Stimulated activated CD8-positive, alpha-beta memory T cell treated with anti-CD3 and anti-CD28 coated beads, Interleukin-12 subunit alpha, Interleukin-12 subunit beta, amount 100 ng/mL, for 24 hours (primary cell): ENCODE results near the gene SLC39A13.

Experiments
- DNase-seq: peaks from one replicate; pipeline ENCODE4 v3.0.0-alpha.2; 2020; ENCODE audit errors: extremely low read depth

SLC39A13 gene

DNA sequence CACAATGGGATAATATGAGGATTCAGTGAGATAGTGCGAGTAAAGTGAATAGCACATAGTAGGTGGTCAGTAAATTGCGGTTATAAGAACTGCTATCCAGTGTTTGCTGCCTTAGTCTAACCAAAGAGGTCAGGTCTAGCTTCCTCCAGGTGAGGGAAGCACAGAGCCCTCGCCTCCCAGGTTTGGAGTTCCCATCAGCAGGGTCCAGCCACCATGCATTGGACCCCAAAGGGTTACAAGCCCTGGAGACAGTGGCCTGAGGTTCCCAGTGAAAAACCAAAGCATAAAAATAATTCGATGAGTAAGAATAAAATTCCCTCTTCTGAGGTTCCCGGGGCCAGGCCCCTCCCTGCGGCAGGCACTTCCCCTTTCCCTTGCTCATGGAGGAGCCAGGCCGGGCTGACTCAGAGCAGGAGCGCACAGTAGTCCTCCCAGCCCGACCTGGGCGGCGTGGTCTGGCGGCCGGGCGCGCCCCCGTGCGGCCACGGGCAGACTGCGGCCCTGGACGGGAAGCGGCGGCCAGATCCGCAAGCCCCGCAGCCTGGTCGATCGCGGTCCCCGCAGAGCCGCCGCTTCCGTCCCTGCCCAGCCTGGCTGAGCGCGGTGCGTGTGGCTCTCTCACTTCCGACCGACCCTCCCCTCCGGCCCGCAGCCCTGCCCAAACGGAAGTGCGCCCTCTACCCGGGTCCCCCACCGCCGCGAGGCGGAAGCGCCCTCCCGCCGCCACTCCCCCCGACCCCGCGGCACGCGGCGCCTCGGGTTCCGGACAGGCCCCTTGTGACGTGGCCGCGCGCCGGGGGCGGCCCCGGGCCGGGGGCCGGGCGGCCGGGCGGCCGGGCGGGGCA lies at the start of gene SLC39A13:
SLC39A13 (plus strand) TSS at position 845 of the 845 bp plus-strand sequence. CDS start 1,505 bp downstream, outside the sequence.
- peak; percentile 80 for DNase-seq

GRCh38 chr11:47358731-47359051 lies 49.7 kb upstream of the SLC39A13 start:
- DNase-seq, result no peak

- DNase-seq, result no peak
These were observed 49.2 kb upstream of the SLC39A13 start for GRCh38 chr11:47359162-47359561.

GRCh38 chr11:47359586-47359985 lies 48.8 kb upstream of the SLC39A13 start:
- DNase-seq, result no peak

DNA sequence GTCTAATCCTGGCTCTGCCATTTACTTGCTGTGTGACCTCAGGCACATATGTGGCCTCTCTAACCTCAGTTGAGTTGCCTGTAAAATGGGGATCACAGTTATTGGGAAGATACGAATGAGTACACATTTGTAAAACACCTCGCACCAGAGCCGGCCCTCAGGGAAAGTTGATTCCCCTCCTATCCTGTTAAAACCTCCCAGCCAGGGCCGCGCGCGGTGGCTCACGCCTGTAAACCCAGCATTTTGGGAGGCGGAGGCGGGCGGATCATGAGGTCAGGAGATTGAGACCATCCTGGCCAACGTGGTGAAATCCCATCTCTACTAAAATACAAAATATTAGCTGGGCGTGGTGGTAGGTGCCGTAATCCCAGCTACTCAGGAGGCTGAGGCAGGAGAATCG lies 48.0 kb upstream of the SLC39A13 start:
- no peak for DNase-seq

- DNase-seq, result no peak
These were observed 47.0 kb upstream of the SLC39A13 start for GRCh38 chr11:47361419-47361818.

DNA sequence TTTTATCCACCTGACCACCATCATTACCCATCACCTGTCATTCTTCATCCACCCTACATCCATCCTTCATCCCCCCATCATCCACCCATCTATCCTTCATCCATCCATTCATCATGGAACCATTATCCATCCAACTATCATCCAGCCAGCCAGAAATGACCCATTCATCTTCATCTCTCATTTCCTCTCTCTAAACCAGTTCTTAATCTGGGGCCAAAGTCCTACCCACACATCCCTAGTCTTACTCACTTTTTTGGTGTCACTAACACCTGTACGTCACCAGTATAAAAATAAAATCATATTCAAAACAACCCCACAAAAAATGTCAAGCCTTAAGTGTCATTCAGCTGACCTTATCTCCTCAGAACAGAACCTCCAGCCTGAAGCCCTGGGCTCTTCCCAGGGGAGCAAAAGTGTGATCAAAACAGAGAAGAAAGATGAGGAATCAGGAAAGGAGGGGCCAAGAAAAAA lies 42.3 kb upstream of the SLC39A13 start:
- DNase-seq, result no peak

DNA sequence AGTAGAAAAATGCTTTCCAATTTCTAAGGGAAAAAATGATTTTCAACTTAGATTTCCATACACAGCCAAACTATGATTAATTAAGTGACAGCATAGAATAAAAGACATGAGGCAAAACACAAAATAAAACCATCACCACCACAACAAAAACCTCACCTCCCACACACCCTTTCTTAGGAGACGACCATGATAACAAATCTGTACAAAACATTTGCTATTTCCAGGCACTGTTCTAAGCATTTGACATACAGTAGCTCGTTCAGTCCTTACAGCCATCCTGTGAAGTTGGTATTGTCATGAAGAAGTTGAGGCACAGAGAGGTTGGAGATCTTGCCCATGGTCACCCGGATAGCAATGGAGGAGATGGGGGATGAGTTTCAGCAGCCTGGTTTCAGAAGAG lies 38.7 kb upstream of the SLC39A13 start:
- no peak for DNase-seq

GRCh38 chr11:47372422-47372821 lies 36.0 kb upstream of the SLC39A13 start:
- DNase-seq, result no peak

- DNase-seq, result peak; percentile 69
These were observed 34.3 kb upstream of the SLC39A13 start for GRCh38 chr11:47373876-47374719.

- no peak for DNase-seq
These were observed 33.7 kb upstream of the SLC39A13 start for GRCh38 chr11:47374720-47375019.

DNA sequence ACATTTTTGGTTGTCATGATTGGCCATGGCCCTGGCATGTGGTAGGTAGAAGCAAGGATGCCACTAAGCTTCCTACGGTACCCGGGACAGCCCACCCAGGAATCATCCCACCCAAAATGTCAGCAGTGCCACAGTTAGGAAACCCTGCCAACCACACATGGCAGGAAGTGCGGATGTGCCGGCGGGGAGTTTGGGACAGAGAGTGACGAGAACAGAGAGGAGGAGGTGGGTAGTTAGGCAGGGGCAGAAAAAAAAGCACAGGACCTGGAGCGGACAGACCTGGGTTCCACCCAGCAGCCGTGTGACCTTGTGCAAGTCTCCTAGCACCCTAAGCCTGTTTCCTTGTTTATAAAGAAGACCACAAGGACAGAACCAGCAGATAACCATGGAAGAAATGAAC lies 33.4 kb upstream of the SLC39A13 start:
- DNase-seq, result no peak

DNA sequence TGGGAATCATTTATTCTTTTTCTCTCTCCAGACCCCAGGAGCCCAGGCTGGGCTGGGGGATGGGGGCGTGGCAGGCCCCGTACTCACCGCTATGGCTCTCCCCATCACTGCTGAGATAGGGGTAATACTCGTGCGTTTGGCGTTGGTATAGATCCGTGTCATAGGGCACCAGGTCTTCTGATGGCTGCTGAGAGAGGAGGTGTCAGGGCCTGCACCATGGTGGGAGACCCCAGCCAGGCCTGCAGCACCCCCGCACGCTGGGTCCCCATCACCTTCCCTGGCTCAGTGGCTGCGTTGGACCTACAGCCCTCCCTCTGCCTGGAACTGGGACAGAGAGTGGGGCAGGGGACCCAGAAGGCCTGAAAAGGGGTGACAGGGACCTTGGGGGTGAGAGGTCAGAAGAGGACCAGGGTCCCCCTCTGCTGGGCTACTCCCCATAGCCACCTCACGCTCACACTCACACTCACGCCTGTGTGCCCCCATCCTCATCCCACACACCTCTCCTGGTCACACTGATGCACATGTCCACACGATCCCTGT lies 32.8 kb upstream of the SLC39A13 start:
- no peak for DNase-seq

- DNase-seq, result no peak
These were observed 32.3 kb upstream of the SLC39A13 start for GRCh38 chr11:47376107-47376524.

- DNase-seq, result no peak
These were observed 31.6 kb upstream of the SLC39A13 start for GRCh38 chr11:47376525-47377371.

DNA sequence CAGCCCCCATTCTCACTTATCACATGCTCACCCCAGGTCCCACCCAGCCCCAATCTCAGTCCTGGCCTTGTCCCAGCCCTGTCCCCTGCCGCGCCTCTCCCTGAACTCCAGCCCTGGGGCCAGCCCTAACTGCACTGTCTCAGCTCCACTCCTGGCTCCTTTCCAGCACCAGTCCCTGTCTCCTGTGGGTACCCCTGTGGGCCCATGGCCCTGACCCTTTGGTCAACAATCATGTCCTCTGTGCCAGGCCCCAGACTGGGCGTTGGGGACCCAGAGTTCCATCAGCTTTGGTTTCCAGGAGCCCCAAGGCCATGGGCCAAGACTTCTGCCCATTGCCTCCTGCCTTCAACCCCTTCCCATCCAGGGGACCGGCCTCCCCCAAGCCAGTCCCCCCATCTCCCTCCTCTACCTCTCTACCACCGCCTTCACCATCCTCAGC lies 30.8 kb upstream of the SLC39A13 start:
- no peak for DNase-seq

- DNase-seq, result no peak
These were observed 30.2 kb upstream of the SLC39A13 start, which contains the start of gene SPI1 for GRCh38 chr11:47378010-47378835. Gene SPI1 (minus strand): TSS chr11:47378547. CDS start chr11:47378353, 194 bp downstream.

DNA sequence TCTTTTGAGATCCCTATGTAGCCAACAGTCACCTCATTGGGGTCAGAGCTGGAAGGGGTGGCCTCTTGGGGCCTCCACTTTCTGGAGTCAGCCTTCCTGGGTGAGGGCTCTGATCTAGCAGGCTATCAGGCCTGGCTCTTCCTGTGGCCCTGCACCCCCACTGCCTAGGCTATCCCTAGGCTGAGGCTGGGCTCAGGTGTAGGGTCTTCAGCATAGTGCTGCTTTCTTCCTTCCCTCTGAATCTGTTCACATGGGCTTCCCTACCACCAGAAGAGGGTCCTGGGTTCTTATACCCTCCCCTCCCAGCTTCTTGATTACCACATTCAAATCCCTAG lies 29.6 kb upstream of the SLC39A13 start:
- DNase-seq, result no peak

- no peak for DNase-seq
These were observed 29.1 kb upstream of the SLC39A13 start for GRCh38 chr11:47379317-47379716.

DNA sequence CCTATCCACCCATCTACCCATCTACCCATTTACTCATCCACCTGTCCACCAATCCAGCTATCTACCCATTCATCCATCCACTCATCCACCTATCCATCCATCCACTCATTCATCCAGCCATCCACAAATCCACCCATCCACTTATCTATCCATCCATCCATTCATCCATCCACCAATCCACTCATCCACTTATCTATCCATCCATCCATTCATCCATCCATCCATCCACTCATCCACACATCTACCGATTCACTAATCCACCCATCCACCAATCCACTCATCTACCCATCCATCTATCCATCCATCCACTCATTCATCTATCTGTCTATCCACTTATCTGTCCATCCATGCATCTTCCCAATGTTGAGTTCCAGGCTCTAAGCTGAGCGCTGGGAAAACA lies 28.3 kb upstream of the SLC39A13 start:
- DNase-seq, result no peak

- no peak for DNase-seq
These were observed 25.3 kb upstream of the SLC39A13 start for GRCh38 chr11:47383071-47383470.
